ENCODE measurements around the gene PHTF2.
"Not testable (repeated sequence)": the region's sequence is repeated elsewhere in the genome, so short reads cannot be mapped to it uniquely, and the experiment has no call there.

The PHTF2 gene

DNA sequence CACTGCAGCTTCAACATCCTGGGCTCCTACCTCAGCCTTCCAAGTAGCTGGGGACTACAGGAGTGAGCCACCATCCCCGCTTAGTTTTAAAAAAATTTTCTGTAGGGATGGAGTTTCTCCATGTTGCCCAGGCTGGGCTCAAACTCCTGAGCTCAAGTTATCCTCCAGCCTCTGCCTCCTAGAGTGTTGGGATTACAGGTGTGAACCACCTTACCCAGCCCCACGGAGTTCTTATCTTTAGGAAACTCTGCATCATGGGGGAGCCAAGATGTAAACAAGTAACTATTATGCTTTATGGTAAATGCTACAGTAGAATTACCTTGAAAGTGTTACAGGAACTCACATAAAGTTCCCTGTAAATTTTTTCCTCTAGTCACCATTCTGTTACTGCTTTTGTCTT is 65.3 kb downstream of the PHTF2 start:
- no peak overlapping the region for H3K4me3 ChIP-seq (ENCODE audit: low read depth, low read length)
- TF ChIP-seq, protein P1, sequence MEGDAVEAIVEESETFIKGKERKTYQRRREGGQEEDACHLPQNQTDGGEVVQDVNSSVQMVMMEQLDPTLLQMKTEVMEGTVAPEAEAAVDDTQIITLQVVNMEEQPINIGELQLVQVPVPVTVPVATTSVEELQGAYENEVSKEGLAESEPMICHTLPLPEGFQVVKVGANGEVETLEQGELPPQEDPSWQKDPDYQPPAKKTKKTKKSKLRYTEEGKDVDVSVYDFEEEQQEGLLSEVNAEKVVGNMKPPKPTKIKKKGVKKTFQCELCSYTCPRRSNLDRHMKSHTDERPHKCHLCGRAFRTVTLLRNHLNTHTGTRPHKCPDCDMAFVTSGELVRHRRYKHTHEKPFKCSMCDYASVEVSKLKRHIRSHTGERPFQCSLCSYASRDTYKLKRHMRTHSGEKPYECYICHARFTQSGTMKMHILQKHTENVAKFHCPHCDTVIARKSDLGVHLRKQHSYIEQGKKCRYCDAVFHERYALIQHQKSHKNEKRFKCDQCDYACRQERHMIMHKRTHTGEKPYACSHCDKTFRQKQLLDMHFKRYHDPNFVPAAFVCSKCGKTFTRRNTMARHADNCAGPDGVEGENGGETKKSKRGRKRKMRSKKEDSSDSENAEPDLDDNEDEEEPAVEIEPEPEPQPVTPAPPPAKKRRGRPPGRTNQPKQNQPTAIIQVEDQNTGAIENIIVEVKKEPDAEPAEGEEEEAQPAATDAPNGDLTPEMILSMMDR (IDR thresholded peaks at IDR 0.05; ENCODE audit: low read depth, low read length), result no peak

DNA sequence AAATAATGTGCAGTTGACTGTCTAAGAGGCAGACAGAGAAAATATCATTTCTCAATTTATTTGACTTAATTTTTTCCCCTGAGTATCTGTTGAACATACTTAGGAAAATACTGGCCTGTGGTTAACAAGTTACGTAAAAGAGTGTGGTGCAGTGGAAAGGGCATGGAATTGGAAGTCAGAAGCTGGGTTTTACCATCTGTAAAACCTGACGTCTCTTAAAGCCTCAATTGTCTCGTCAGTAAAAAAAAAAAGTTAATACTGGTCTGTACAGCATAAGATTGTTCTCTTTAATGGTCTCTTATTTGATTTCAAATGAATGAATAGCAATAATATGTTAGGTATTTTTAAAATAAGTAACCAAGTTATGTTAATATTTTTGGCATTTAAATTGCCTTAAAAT is 67.8 kb downstream of the PHTF2 start:
- H3K4me3 ChIP-seq (ENCODE audit: low read depth, low read length), result no peak overlapping the region
- TF ChIP-seq, protein P1 (IDR thresholded peaks at IDR 0.05; ENCODE audit: low read depth, low read length), result no peak

DNA sequence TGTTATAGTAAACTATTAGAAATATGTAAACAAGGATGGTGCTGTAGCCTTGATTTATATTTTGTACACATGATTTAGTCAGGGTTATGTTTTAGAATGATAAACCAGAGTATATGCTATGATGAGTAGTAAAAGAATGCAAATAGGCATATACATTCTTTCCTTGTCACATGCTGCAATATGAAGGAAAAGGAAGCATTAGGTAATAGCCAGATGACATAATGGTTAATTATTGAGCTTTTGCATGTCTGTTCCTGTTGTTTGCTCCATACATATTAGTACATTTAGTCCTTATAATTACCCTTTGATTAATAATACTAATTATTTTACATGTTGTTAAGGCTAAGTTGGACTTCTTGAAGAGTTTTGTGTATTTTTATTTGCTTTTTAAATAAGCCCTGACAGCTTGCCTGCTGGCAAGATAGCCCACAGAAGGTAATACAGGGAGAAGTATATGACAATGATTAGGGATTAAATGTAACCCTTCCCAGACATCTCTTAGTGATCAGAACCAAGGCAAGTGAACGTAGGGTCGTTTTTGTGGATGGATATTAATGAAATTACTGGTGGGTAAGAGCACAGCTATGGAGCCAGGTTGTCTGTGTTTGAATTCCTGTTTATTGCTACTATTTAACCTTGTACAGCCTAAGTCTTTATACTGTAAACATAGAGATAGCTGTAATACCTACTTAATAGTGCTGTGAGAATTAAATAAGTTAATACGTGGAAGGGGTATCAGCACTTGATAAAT is 68.4 kb downstream of the PHTF2 start:
- H3K4me3 ChIP-seq (ENCODE audit: low read depth, low read length), result no peak overlapping the region
- TF ChIP-seq, protein P1 (IDR thresholded peaks at IDR 0.05; ENCODE audit: low read depth, low read length), result no peak

DNA sequence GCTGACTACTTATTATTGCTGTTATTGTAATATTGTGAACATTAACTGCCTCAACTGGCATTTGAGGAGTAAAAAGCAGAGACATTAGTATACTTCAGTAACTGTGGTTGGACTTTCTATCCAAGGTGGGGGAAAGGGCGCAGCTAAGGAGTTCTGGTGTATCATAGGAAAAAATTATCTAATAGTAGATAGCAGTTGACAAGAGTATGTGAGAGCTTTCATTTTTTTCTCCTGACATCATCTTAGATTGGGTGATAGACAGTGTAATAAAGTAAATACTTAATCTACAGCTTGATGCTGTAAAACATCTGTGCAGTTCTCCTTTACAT is 68.9 kb downstream of the PHTF2 start:
- no peak overlapping the region for H3K4me3 ChIP-seq (ENCODE audit: low read depth, low read length)
- TF ChIP-seq, protein P1 (IDR thresholded peaks at IDR 0.05; ENCODE audit: low read depth, low read length), result no peak

DNA sequence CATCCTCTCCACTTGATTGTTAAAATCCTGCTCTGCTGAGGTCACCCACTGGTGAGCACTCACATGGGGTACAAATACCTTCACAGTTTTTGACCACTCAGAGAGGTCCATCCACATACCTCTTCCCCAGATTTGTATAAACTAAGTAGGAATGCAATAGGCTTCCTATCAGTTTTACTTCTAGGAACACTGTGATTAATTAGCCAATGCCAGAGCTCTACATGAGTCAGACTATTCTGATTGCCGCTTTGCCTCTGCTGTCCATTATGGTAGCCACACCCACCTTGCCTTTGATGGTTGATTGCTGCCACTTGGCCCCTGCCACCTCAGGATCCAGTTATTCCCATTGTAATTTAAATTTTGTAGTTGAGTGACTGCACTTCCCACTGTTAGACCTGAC is 73.7 kb downstream of the PHTF2 start:
- not testable (repeated sequence) for H3K4me3 ChIP-seq (ENCODE audit: low read depth, low read length)

DNA sequence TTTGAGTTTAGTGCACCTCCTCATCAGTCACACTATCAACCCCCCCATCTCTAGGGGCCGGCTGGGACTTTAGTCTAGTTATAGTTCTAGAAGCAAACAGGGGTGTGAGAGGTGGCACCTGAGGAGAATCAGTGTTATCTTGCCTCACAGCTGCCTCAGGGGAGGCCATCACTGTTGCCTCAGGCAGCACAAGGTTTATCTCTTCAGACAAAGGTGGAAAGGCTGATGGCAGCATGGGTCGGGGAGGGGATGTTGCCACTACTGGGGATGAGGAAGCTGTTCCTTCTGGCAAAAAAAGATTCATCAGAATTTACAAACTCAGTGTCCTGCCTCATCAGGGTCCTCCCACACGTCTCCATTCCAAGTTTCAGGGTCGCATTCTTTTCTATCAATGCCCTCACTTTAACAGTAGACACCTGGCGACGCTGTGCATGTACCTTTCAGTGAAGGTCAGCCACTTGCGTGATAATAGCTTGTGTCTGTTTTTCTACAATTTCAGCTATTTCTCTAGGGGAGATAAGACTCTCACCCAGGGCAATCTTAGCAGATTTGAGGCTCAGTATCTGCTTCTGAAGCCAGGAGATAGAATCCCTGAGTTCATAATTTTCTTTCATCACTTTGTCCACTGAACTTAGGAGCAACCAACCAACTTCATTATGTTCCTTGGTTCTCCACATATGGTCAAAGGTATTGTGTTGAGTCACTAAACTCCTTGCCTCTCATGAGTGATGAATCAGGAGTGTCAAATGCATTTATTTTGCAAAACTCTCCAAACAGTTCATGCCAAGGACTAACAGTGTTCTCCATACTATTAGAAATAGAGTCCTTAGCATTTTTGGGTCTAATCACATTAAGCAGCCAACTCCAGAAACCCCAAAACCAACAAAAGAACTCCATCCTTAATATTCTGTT is 75.1 kb downstream of the PHTF2 start:
- H3K4me3 ChIP-seq (ENCODE audit: low read depth, low read length), result not testable (repeated sequence)

DNA sequence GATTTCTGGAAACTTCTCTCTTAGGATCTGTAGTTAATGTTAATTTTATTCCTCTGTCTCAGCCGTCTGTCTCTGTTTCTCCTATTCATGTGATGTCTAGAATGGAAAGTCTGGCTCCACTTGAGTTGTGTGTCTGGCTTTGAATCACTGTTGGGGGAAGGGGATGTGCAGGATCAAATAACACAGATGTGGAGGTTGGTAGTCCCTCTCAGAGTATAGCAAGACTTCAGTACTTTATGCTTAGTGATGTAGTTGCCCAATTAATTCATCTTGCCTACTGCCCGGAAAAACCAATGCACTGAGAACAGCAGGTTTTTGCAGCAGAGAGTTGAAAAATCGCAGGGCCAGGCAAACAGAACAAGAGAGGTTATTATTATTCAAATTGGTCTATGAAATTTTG is 79.2 kb downstream of the PHTF2 start:
- TF ChIP-seq, protein P1 (IDR thresholded peaks at IDR 0.05; ENCODE audit: low read depth, low read length), result no peak
- H3K4me3 ChIP-seq (ENCODE audit: low read depth, low read length), result no peak overlapping the region

DNA sequence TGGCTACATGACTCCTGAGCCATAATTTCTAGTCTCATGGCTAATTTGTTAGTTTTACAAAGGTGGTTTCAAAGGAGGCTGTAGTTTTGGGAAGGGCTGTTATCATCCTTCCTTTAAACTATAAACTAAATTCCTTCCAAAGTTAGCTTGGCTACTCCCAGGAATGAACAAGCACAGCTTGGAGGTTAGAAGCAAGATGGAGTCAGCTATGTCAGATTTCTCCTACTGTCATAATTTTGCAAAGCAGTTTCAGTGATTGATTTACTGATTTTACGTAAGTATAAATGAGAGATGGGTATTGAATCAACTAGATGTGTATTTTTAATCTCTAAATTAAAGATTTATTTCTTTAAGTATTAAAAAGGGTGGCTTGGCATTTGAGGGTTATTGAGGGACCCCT is 79.9 kb downstream of the PHTF2 start:
- H3K4me3 ChIP-seq (ENCODE audit: low read depth, low read length), result no peak overlapping the region
- TF ChIP-seq, protein P1 (IDR thresholded peaks at IDR 0.05; ENCODE audit: low read depth, low read length), result no peak
